Spinal cord (tissue), 10 donors: Measurements from ENCODE around the gene AGBL4. TPM values are rescaled to one million over a fixed set of nuclear protein-coding genes. Genes with fewer than 3 reads are reported as not detected.

ENCODE experiments used
- DNase-seq, 6 donors: peaks; one replicate each; pipeline versions ENCODE4 v3.0.0 to v3.0.0-alpha.2; 2013 to 2015; ENCODE audit warnings: low spot score in 6 of 6, low read depth in 4 of 6
- H3K27ac ChIP-seq: one replicate; pipeline ENCODE4 v1.5.1; 2013; ENCODE audit warnings: low read depth, low read length, control low read depth
- H3K27me3 ChIP-seq: one replicate; pipeline ENCODE4 v1.6.1; 2013; ENCODE audit warnings: low read length; ENCODE audit not compliant: control insufficient read depth, insufficient read depth
- H3K36me3 ChIP-seq: one replicate; pipeline ENCODE4 v1.6.1; 2013; ENCODE audit warnings: low read length; ENCODE audit not compliant: control insufficient read depth, insufficient read depth
- H3K4me1 ChIP-seq: one replicate; pipeline ENCODE4 v1.6.1; 2013; ENCODE audit warnings: low read length; ENCODE audit not compliant: control insufficient read depth, insufficient read depth
- H3K4me3 ChIP-seq: one replicate; pipeline ENCODE4 v1.5.1; 2013; ENCODE audit warnings: low read depth, low read length, control low read depth
- H3K9me3 ChIP-seq: one replicate; pipeline ENCODE4 v1.6.1; 2013; ENCODE audit warnings: low read length; ENCODE audit not compliant: control insufficient read depth, insufficient read depth
- WGBS: methylation state at CpG from one replicate; pipeline ENCODE4 v1.1.5; 2013; ENCODE audit warnings: missing lambda C conversion rate; ENCODE audit not compliant: insufficient coverage; 5-methylcytosine and 5-hydroxymethylcytosine counted together
- polyA plus RNA-seq, 2 donors: library from polyadenylated mRNA; unstranded; fragments of 120-200 nt; gene quantifications; one replicate each; pipeline ENCODE4 v1.2.1, GENCODE V29; 2013; ENCODE audit not compliant: insufficient read length in 2 of 2
- total RNA-seq, 2 donors: library from RNA; depleted of rRNA in 1 of 2; stranded (reverse); fragments of 120-200 nt in 1 of 2; fragments of >200 nt in 1 of 2; gene quantifications; one replicate each; pipeline versions ENCODE4 v1.2.3 to v1.2.4, GENCODE V29; 2013 to 2014
- donor health status: healthy.

The AGBL4 gene
- total and polyA plus RNA-seq, 4 donors = 3.8 to 6.8 (median 4.7) TPM

GRCh38 chr1:48675251-48675650, 1348.5 kb downstream of the AGBL4 start:
- no peak overlapping the region for H3K27ac ChIP-seq
- WGBS = 75% methylated on average over 2 of the region's 3 CpGs
- H3K4me1 ChIP-seq = peaks cover 12% of the 10 kb centered on the region
- no peak overlapping the region for H3K4me3 ChIP-seq
- no peak for DNase-seq
- no peaks in the 10 kb centered on the region for H3K9me3 ChIP-seq
- no peaks in the 10 kb centered on the region for H3K27me3 ChIP-seq
- H3K36me3 ChIP-seq = no peaks in the 10 kb centered on the region

- no peak for DNase-seq
- Histone ChIP-seq H3K27me3 (no peaks in the 10 kb centered on the region), H3K4me1 (peaks cover 10% of the 10 kb centered on the region), H3K36me3 (no peaks in the 10 kb centered on the region), H3K27ac (no peak overlapping the region), H3K9me3 (no peaks in the 10 kb centered on the region), H3K4me3 (no peak overlapping the region)
- no CpG with 5 or more reads among the region's 2 CpGs for WGBS
Observed at GRCh38 chr1:48674641-48675040, 1349.1 kb downstream of the AGBL4 start.

- 69% methylated on average over 9 of the region's 12 CpGs for WGBS
- Histone ChIP-seq H3K36me3 (no peaks in the 10 kb centered on the region), H3K27ac (no peak overlapping the region), H3K4me3 (no peak overlapping the region), H3K9me3 (no peaks in the 10 kb centered on the region), H3K4me1 (peaks cover 9% of the 10 kb centered on the region), H3K27me3 (no peaks in the 10 kb centered on the region)
- peak in 1 of 6 donors; percentile 64 for DNase-seq
Observed at GRCh38 chr1:48673332-48674105, 1350.2 kb downstream of the AGBL4 start.

- Histone ChIP-seq H3K9me3 (no peaks in the 10 kb centered on the region), H3K27me3 (no peaks in the 10 kb centered on the region), H3K4me3 (no peak overlapping the region), H3K36me3 (no peaks in the 10 kb centered on the region), H3K27ac (no peak overlapping the region), H3K4me1 (peaks cover 6% of the 10 kb centered on the region)
- 20% methylated on average over 1 of the region's 1 CpG for WGBS
- DNase-seq = no peak
Observed at GRCh38 chr1:48671578-48671977, 1352.2 kb downstream of the AGBL4 start.

- Histone ChIP-seq H3K36me3 (no peaks in the 10 kb centered on the region), H3K4me1 (peaks cover 6% of the 10 kb centered on the region), H3K9me3 (no peaks in the 10 kb centered on the region), H3K27me3 (no peaks in the 10 kb centered on the region), H3K4me3 (no peak overlapping the region), H3K27ac (no peak overlapping the region)
- no peak for DNase-seq
- 81% methylated on average over 5 of the region's 5 CpGs for WGBS
Observed at GRCh38 chr1:48670234-48671020, 1353.3 kb downstream of the AGBL4 start.

DNA sequence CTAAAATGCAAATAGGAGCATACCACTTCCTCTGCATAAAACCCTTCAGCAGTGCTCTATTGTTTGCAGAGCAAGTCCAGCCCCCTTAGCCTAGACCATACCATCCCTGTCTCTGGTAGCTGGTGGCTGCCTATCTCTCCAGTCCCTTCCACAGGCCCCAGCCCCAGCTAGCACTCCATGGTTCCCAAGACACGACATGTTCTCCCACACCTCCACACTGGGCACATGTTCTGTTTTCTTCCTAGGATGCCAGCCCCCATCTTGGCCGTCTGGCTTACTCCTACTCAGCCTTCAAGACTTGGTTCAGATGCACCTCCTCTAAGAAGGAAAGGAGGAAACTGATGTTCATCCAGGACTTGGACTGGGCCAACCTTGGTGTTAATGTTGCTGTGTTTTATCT, 1355.4 kb downstream of the AGBL4 start:
- peaks cover 6% of the 10 kb centered on the region for H3K4me1 ChIP-seq

GRCh38 chr1:48667782-48668181, 1356.0 kb downstream of the AGBL4 start:
- no peak for DNase-seq
- H3K4me1 ChIP-seq = peaks cover 6% of the 10 kb centered on the region
- no CpG with 5 or more reads among the region's 1 CpG for WGBS

More for the DNA sequence above, 1355.4 kb downstream of the AGBL4 start:
- H3K27me3 ChIP-seq = no peaks in the 10 kb centered on the region
- no peaks in the 10 kb centered on the region for H3K36me3 ChIP-seq
- no peaks in the 10 kb centered on the region for H3K9me3 ChIP-seq
- H3K4me3 ChIP-seq = no peak overlapping the region
- no CpG with 5 or more reads among the region's 2 CpGs for WGBS
- DNase-seq = no peak
- H3K27ac ChIP-seq = no peak overlapping the region

GRCh38 chr1:48665708-48666407, 1357.9 kb downstream of the AGBL4 start:
- peak in 1 of 6 donors; percentile 86 for DNase-seq
- no peaks in the 10 kb centered on the region for H3K9me3 ChIP-seq
- H3K4me1 ChIP-seq = peaks cover 6% of the 10 kb centered on the region
- 80% methylated on average over 3 of the region's 6 CpGs for WGBS
- no peaks in the 10 kb centered on the region for H3K36me3 ChIP-seq
- H3K4me3 ChIP-seq = no peak overlapping the region
- no peak overlapping the region for H3K27ac ChIP-seq
- H3K27me3 ChIP-seq = no peaks in the 10 kb centered on the region

More at GRCh38 chr1:48667782-48668181, 1356.0 kb downstream of the AGBL4 start:
- no peaks in the 10 kb centered on the region for H3K36me3 ChIP-seq
- H3K9me3 ChIP-seq = no peaks in the 10 kb centered on the region
- no peak overlapping the region for H3K4me3 ChIP-seq
- no peak overlapping the region for H3K27ac ChIP-seq
- H3K27me3 ChIP-seq = no peaks in the 10 kb centered on the region

DNA sequence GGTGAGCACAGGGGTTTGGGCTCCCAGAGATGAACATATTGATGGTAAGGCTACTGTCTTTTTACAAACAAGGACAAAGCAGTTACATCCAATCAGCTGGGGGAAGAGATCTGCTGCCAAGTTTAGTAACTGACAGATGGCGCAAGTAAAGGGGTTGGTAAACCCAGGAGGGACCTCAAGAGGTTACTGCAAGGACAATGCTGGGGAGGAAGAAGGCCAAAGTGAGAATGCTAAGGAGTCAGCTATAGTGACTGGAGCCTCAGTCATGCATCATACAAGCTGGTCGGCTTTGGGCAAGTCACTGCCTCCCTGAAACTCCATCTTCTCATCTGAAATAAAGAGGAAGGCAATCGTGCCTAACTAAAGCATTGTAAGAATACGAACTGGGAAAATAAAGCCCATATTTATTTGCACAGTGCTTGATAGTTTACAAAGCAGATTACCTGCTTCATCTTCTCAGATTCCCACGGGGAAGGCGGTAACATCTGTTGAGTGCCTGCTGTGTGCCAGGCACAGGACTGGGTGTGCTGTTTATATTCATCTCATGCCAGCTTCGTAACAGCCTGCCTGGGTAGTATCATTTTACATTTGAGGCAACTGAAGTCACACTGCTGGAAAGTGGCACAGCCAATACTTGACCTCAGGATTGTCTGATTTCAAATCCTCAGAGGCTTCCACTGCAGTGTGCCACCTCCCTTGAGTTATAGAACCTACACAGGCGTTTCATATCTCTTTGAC, 1361.9 kb downstream of the AGBL4 start:
- no peaks in the 10 kb centered on the region for H3K4me1 ChIP-seq
- H3K27ac ChIP-seq = no peak overlapping the region
- H3K36me3 ChIP-seq = no peaks in the 10 kb centered on the region
- H3K4me3 ChIP-seq = no peak overlapping the region
- no peaks in the 10 kb centered on the region for H3K27me3 ChIP-seq
- peak in 1 of 6 donors; percentile 65 for DNase-seq
- H3K9me3 ChIP-seq = no peaks in the 10 kb centered on the region
- 70% methylated on average over 6 of the region's 8 CpGs for WGBS
